Raji (cell line): ENCODE data around the gene KANK3.

Experiments used
- POLR2A ChIP-seq: IDR thresholded peaks from 2 replicates; pipeline ENCODE4 v1.6.1; 2011; ENCODE audit warnings: low read depth, low read length, control low read depth; ENCODE audit not compliant: insufficient read depth

Gene KANK3

DNA sequence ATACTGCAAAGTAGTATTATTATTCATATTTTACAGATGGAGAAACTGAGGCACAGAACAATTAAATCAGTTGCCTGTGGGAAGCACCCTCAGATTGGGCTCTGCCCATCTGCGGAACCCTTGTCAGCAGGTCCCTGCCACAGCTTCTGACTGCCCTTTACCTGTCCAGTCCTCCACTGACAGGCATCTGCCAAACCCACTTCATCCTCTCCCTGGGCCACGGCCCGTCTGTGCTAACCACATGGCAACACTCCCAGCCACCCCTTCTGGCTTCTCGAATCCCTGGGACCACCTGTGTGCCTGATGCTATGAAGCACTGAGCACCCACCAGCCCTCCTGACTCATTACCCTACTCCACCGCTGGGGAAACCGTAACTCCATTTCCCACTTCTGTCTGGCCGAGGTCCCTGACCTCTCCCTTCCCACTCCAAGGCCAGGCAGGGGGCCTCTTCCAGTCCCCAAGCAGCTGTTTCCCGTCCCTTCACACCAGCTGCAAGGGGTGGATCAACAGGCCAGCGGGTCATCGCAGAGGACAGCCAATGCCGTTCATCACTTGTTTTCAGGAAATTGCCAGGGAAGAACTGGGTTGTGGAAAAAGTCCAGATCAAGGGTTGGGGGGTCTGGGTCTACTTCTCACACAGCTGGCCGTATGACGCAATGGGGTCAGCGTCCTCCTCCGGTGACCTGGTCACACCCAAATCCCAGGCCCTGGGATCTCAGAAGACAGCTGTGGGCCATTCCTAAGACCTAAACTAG, 2.5 kb downstream of the KANK3 start:
- TF ChIP-seq POLR2A, result no peak

GRCh38 chr19:8338835-8339234, 4.2 kb downstream of the KANK3 start:
- TF ChIP-seq POLR2A, result no peak

DNA sequence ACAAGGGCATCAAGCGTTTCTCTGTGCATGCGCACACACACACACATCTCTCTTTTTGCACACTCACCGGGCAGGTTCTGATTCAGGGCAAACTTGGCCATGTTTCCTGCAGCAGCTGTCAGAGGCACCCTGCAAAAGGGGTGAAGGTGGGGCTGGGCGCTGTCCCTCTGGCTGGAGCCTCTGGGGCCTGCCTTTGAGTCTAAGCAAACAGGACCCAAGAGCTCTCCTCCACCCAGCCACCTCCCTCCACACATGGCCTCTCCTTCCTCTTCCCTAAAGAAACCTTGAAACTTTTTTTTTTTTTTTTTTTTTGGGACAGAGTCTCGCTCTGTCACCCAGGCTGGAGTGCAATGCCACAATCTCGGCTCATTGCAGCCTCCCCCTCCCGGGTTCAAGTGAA, 5.3 kb downstream of the KANK3 start:
- TF ChIP-seq POLR2A, result no peak

GRCh38 chr19:8336660-8337059, 6.4 kb downstream of the KANK3 start:
- no peak for TF ChIP-seq POLR2A

DNA sequence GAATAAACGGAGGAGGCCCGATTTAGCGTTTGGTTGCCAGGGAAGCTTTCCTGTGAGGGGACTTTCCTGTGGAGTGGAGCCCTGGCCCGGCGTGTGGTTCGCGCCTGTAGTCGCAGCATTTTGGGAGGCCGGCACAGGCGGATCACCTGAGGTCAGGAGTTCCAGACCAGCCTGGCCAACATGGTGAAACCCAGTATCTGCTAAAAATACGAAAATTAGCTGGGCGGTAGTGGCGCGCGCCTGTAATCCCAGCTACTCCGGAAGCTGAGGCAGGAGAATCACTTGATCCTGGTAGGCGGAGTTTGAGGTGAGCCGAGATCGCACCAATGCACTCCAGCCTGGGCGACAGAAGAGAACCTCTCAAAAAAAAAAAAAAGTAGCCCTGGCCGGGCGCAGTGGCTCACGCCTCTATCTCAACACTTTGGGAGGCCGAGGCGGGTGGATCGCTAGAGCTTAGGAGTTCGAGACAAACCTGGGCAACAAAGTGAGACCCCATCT, 6.9 kb downstream of the KANK3 start:
- no peak for TF ChIP-seq POLR2A

GRCh38 chr19:8335343-8336071, 7.6 kb downstream of the KANK3 start:
- no peak for TF ChIP-seq POLR2A

- no peak for TF ChIP-seq POLR2A
Observed at GRCh38 chr19:8334458-8335342, 8.4 kb downstream of the KANK3 start.

DNA sequence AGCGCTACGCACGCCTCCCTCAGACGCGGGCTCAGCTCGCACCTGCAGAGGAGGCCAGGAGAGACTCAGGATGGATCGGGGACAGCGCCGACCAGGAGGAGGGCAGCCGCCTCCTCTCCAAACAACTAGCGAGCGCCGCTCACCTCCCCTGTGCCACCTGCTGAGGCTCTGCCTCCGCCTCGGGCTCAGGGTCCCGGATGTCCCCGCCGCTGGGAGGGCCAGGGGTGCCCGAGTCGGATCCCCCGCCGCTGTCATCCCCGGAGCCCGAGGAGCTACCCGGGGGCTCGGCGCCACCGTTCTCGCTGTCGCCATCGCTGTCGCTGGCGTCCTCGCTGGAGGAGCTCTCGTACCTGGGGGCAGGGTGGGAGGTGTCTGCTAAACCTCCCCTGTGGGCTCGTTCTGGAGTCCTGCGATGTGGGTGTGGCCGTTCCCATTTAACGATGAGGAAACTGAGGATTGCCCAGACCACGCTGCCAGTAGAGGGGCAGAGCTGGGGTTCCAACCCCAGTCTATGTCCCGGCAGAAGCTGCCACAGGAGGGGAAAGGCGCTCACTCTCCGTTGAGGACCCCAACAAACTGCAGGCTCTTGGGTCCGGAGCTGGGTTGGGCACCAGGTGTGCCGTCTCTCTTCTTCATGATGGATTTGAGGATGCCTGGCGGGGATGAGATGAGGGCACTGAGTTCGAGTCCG, 9.2 kb downstream of the KANK3 start:
- no peak for TF ChIP-seq POLR2A

GRCh38 chr19:8332976-8333766, 9.9 kb downstream of the KANK3 start:
- no peak for TF ChIP-seq POLR2A

- no peak for TF ChIP-seq POLR2A
Observed at GRCh38 chr19:8331263-8331845, 11.7 kb downstream of the KANK3 start.

- no peak for TF ChIP-seq POLR2A
Observed at GRCh38 chr19:8329996-8330395, 13.1 kb downstream of the KANK3 start.

- no peak for TF ChIP-seq POLR2A
Observed at GRCh38 chr19:8325454-8325853, 17.6 kb downstream of the KANK3 start.

- TF ChIP-seq POLR2A, result peak; percentile 73
Observed at GRCh38 chr19:8324186-8325050, 18.6 kb downstream of the KANK3 start.
